Stimulated activated CD4-positive, alpha-beta T cell treated with anti-CD3 and anti-CD28 coated beads, Interleukin-12 subunit alpha, Interleukin-12 subunit beta, amount 100 ng/mL, for 24 hours (primary cell): ENCODE measurements around the gene SUPT4H1.
"Not testable (repeated sequence)": the region's sequence is repeated elsewhere in the genome, so short reads cannot be mapped to it uniquely, and the experiment has no call there.

Source experiments
- DNase-seq, 2 experiments: peaks; one replicate each; pipeline ENCODE4 v3.0.0-alpha.2; 2020; ENCODE audit warnings: low read depth in 2 of 2

Gene SUPT4H1

DNA sequence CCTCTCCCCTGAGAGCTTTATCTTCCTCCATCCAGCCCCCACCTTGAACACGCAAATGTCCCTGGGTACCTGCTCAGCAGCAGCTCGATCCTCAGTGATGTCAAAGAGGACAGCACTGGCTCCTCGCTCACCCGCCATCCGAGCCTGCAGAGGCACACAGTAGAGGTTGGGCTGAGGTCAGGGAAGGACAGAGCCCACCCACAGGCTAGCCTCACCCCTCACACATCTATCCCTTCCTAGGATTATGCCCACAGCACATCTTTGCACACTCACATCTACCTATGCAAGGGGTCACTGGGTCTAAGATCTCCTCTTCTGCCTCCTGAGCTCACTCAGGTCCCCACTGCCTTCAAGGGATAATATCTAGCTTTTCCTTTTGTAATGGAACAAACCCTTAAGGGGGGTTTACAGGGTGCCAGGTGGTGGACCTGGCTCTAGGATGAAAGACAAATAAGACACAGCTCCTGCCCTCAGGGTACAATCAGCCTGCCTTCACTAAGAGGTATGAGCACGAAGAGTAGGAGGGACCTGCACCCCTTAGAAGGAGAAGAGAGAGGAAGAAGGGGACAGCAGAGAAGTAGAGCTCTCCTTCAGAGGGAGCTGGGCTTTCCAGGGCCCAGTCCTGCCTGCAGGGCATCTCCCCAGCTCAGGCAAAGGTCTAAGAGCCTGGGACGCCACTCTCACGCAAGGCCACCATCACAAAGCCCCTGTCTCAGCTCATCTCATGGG, 11.6 kb upstream of the SUPT4H1 start:
- DNase-seq, result no peak

DNA sequence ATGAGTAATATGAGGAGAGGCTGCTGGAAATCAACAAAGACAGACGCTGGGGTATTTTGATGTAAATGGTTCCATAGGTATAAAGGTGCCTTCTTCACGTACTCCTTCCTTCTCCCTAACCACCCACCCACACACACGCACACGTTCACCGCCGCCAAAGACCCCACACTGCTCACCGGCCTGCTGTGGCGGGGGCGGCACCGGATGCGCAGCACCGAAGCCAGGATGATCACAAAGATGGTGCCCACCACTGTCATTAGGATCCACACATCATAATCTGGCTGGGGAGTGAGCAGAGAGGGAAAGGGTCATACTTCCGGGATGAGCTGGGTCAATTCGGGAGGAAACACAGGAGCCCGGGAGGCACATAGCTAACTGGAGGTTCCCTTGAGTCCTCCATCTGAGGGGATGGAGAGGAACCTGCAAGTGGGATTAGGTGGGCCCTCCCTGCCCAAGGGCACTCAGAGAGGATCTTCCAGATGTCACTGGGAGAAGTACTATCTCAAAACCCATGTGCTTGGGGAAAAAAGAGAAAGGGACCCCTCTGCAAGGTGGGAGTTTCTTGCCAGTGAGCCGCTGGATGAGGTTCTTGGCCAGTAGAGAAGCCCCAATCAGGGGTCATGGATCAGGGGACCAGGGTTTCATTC, 10.5 kb upstream of the SUPT4H1 start:
- no peak for DNase-seq

DNA sequence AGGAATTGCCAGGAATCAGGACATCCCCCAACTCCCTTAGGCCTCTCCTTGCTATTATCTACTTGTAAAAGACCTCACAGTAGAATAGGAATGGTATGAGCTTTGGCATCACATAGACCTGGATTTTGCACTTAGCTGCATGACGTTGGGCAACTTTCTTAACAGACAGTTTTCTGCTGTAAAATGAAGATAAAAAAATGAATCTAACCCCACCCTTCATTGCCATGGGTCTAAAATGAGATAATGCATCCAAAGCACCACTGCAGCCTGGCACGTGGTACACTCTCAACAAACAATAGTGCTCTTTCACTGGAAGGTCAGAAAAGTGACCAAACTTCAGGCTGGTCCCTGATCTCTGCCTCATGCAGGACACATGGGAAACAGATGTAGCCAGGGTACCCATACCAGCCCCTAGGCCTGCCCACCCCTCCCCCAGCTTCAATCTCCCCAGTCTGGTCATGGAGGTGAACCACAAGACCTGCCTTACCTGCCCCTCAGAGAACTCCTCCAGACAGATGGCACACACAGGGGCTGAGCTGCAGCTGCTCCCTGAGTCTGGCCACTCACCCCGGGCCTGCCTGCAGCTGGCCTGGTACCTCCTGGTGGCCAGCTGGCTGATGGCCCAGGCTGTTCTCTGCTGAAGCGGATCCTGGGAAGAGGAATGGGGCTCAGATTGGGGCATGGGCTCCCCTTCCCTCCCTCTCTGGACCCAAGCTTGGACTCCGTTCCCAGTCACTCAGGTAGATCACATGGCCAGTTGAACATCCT, 8.5 kb upstream of the SUPT4H1 start:
- no peak for DNase-seq

DNA sequence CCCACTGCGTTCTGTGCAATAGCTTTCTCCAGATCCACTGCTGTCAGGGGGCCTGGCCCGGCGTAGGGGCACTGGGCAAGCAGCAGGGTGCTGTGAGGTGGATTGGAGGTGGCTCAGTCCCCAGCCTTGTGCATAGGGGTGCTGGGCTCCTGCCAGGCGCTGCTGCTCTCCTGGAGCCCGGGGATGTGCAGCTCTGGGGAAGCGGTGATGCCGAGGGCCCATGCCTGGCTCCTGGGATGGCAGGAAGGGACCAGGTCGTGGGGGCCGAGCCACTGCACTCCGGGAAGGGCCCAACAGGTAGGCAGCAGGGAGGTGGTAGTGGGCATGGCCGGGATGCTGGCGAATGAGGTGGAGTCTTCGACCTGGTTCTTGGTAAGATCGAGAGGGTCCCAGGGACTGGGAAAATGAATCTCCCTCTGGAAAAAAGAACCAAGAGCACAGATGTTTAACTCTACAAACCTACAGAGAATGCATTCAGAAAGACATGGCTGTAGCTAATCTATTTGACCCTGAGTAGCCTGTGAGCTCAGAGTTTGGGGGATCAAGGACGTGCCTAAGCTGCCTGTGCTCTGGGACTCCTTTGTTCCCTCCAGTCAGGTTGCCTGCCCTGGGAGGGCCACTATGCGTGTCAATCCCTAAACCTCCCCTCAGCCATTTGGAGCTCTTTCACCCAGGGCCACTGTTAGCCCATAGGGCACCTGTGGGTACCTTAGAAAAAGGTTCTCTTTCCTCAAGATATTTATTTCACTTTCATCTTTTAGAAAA, 6.6 kb upstream of the SUPT4H1 start:
- no peak for DNase-seq

DNA sequence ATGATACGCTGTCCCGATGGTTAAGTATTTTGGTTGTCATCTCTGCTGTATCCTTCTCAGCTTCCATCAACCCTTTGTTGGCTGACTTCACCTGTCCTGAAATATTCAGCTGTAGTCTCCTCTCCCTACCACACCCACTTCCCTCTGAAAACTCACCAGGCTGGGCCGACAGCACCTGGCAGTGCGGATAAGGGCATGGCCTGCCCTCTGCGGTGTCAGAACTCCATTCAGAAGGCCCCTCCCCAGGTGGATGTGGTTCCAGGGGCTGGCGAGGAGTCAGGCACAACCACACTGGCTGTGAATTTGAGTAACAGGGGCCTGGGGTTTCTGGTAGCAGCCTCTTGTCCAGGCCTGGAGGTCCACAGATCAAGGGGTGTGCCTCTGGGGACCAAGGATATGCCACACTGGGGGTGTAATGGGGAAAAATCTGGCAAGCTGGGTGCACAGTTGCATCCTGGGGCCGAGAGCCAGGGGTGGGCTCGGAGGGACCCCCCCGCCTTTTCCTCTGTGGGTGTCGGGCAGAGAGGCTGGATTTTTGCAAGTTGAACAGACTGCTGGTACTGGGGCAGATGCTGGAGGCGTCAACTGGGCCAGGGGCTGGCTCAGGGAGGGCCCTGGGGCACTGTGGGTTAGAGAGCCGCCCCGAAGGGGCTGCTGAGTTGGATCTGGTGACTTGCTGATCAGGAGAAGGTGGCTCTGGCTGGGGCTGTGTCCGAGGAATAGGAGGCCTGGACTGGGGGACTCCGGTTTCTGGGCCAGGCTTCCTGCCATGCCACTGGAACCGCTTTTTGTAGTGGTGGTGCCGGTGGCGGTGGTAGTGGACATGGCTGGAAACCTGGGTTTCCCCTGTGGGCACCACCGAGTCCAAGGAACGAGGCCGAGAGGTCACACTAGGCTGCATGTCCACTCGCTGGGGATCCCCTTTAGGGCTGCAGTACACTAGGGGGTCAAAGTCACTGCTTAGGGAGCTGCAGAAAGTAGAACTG, 5.6 kb upstream of the SUPT4H1 start:
- DNase-seq, result no peak

DNA sequence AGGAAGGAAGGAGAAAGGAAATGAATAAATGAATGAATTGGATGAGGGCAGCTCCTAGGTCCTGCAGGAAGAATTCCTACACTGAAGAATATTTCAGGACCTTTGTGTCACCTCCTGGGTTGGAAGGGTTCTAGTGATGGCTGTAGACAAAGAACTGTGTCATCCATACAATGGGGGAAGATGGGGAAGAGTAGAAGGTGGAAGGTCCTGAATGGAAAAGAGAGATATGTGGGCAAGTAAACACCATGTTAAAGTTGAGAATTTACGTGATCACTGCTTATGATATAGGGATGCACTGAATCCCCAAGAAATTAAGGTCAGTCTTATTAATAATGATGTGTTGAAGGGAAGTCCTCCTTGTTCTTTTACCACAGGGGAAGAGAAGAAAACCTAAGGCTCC, 4.2 kb upstream of the SUPT4H1 start:
- DNase-seq, result no peak

DNA sequence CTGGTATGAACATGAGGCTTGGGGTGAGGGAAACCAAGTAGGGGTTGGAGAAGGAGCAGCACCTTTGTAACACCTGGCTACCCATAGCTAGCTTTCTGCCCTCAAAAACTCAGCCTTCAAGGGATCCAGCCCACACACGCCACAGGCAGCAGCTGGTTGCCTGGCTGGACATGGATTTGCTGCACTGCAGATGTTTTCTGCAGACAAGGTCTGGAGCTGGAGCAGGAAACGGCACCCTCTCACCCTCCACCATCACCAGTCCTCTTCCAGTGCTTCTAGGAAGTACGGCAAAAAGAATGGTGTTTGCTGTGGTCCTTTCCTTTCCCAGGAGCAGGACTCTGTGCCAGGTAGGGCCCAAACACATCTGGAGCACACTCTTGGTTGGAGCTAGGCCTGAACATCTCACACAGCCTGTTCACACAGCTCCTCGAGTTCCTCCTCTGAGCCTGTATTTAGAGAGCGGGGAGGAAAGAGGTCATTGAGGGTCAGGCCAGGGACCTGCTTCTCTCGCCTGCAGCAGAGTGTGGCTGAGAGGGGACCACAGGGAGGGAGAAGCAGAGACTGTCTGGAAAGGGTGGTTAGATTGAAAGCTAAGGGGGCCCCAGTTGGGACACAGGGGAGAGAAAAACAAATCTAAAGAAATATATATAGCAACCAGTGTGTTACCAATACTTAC, 2.7 kb upstream of the SUPT4H1 start:
- no peak for DNase-seq

DNA sequence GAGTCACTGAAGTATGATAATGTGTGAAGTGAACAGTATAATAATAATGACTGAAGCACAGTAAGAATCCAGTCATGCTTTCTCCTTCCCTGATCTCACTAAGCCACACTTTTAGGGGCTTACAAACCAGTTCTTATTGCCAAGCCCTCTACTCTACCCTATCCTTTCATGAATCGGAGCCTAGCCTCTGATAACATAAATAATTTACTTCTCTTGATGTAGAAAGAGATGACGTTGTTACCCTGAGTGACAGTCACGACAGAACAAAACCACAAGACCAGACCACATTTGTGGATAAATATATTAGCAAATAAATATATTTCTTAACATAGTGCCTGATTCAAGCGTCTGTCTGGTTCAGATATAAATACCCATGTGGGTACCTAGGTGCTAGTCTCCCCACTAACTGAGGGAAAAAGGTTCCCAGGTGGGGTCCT, 1.4 kb upstream of the SUPT4H1 start:
- DNase-seq, result no peak

DNA sequence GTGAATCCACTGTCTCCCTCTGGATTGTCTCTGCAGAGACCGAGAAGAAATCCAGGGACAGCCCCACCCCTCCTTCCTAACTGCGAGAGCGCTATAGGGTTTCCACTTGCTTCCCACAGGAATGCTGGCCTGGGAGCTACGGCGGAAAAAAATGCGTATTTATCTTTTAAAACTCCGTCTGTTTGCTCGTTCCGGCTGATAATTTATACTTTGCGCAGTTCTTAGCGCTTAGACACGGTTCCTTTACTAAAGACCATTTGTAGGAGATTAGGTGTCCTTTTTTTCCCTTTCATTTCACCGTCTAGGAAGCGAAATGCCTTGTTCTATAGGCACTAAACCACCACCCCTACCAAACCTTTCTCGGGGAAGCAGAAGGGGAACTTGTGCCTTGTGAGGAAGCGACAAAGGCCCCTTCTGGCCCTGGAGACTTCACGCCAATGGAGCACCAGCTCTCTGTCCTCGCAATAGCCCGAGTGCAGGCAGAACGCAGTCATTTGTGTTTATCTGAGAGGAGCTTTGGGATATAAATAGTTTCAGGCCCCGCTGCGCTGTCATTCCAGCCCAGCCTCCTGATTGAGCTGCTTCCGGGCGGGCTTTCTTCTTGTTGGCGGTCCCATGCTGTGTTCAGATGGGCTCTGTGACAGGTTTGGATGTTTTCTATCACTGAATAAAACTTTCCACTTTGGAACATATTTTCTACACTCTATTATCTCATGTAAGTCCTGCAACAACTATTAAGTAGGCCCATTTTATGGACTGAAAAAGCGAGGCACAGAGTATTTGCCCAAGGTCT, 791 bp upstream of the SUPT4H1 start:
- DNase-seq, result peak in 1 of 2 experiments; percentile 28

DNA sequence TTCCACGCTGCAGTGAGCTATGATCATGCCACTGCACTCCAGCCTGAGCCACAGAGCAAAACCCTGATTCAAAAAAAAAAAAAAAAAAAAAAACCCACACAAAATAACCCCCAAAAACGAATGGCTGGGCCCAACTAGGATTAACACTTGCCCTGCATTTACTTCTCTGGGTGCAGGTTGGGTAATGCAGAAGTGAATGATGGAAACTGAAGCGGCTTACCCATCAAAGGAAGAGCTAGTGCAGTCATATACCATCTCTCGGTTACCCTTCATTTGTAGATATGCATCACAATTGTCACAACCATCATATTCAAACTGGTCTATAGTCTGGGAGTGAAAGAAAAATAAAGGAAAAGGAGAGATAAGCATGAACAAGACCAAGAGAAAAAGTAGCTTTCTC, 819 bp downstream of the SUPT4H1 start:
- DNase-seq, result no peak

DNA sequence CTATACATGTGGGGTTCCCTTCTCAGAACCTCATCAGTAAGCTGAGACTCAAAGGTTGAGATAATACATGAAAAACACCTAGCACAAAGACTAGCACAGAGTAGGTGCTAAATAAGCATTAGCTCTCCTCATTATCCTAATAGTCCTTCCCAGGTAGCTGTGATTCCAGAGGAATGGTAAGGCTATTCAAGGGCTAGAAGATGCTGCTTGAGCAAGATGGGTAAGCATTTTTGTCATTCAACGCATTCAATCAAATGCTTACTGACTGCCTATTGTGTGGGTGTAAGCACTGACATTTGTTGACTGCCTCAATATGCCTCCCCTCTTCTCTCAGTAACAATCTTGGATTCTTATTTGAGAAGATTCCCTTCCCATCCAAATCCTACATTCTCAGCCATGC, 4.0 kb downstream of the SUPT4H1 start:
- DNase-seq, result no peak

DNA sequence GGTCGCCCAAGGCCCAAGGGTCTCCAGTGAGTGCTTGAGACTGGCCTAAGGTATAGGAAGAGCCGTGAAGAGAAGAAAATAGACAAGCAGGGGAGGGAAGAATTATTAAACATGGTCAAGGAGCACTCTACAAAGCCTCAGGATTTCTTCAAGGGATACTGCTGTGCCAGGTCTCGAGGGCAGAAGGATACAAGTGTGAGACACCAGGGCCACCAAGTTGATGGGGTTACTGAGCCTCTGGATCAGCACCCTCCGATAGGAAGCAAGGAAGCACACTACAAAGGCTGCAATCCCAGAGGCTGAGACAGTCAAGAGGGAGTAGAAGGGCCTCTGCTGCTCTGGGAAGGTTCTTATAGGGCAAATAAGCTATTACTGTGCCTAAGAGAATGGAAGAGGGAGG, 6.5 kb downstream of the SUPT4H1 start:
- no peak for DNase-seq

DNA sequence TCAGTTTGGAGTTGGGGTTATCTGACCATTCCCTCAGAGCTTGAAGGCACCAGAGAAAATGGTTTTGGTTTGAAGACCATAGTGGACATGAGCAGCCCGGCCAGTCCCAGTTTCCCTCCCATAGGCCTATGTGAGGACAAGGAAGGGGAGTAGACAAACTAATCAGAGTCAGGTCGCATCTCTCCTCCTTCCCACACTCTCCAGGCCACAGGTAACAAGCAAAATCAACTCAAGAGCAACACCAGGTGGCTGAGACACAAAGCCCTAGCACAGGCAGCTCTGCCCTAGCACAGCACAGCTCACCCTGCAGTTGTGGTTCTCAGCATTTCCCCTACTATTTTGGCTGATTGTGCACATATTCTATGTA, 7.2 kb downstream of the SUPT4H1 start:
- peak in 1 of 2 experiments; percentile 51 for DNase-seq

DNA sequence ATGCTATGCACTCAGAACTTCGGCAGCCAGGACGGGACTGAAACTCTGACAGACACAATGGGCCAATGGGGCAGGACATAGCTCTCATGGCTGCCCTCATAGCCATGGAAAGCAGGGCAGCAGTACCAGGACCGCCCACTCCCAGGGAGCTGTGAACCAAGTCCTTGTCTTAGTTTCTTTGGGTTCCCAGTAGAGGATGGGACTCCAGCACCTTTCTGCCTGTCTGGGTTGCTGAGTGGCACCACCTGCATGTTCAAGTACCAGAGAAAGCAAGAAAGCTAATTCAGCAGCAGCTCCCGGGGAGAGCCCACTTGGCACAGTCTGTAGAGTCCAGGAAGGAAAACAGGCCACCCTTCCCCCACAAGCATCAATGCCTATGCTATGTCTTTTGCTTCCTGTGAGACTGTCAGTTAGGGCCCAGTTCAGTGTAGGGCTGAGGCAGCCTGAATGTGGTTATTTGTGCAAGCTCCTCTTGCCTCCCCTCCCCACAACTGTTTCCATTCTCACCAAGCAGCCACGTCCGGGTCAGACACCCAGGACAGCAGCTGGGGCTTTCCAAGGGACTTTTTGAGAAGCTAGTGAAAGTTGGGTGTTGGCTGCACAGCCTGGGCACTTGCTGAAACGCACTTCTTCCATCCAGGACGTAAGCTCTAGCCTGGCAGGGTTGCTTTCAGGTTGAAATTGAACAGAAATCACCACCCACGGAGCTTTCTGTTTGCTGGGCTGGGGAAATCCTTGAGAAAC, 7.8 kb downstream of the SUPT4H1 start:
- DNase-seq, result peak; percentile 81 to 83

DNA sequence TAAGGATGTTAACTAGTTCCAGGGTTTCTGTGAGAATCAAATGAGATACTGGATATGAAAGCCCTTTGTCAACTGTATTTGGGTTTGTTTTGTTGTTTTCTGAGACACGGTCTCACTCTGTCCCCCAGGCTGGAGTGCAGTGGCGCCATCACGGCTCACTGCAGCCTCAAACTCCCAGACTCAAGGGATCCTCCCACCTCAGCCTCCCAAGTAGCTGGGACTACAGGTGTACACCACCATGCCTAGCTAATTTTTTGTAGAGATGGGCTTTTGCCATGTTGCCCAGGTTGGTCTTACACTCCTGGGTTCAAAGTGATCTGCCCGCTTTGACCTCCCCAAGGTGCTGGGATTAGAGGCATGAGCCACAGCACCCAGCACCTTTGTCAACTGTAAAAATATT, 8.9 kb downstream of the SUPT4H1 start:
- DNase-seq, result no peak

DNA sequence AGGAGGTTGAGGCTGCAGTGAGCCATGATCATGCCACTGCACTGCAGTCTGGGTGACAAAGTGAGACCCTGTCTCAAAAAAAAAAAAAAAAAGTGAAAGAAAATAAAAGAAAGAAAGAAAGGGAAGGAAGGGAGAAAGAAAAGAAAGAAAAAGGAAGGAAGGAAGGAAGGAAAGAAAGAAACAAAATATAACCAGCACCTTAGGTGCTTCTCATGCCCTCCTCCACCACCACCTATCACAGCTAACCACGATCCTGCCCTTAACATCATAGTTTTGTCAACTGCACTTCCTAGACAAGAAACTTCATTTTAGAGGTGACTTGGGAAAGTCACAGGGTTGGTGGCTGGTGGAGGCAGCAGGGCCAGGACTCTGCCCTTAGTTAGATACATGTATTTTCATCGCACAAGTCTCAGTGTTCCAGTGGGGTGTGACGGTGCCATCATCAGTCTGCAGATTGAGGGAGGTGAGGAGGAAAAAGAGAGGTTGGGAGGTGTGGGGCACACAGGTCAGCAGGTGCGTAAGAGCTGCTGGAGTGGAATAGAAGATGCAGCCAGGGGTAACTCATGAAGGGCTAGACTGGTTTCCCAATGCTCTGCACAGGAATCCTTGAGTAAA, 10.0 kb downstream of the SUPT4H1 start:
- DNase-seq, result no peak

DNA sequence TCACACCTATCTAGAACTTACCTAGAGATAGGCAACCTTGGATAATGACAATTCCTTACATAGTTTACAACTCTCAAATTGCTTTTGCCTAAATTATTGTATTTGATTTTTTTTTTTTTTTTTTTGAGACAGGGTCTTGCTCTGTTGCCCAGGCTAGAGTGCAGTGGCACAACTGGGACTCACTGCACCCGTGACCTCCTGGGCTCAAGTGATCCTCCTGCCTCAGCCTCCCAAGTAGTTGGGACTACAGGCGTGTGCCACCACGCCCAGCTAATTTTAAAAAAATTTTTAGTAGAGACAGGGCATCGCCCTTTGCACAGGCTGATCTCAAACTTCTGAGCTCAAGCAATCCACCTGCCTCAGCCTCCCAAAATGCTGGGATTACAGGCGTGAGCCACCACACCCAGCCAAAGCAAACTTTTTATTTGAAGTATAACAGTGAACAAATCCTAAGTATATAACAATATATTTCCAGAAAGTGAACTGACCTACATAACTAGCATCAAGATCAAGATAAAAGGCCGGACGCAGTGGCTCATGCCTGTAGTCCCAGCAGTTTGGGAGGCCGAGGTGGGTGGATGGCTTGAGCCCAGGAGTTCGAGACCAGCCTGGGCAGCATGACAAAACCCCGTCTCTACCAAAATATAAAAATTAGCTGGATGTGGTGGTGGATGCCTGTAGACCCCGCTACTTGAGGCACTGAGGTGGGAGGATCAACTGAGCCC, 10.7 kb downstream of the SUPT4H1 start:
- not testable (repeated sequence) for DNase-seq

DNA sequence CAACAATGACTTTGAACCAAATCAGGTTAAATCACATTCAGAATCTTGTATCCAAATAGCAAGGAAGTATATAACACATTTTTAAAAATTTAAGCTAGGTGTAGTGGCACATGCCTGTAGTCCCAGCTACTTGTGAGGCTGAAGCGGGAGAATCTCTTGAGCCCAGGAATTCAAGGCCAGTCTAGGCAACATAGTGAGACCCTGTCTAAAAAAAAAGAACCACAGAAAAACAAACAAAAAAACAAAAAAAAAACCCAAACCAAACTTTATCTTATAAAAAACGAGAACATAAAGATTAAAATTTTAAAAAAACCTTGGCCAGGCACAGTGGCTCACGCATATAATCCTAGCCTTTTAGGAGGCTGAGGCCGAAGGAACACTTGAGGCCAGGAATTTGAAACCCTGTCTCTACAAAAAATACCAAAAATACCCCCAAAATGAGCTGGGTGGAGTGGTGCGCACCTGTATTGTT, 11.6 kb downstream of the SUPT4H1 start:
- DNase-seq, result no peak
